HUES6 (cell line): ENCODE measurements around the gene TMSB15B.
"Not testable (repeated sequence)": the region's sequence is repeated elsewhere in the genome, so short reads cannot be mapped to it uniquely, and the experiment has no call there.

Experiments used
- H3K27ac ChIP-seq: 2 replicates; pipeline ENCODE4 v1.7.0; 2013; ENCODE audit warnings: low read depth, mild to moderate bottlenecking, low read length, inconsistent platforms
- H3K27me3 ChIP-seq: 2 replicates; pipeline ENCODE4 v1.6.1; 2013; ENCODE audit warnings: low read length; ENCODE audit not compliant: control insufficient read depth, insufficient read depth
- H3K36me3 ChIP-seq: 2 replicates; pipeline ENCODE4 v1.6.1; 2013; ENCODE audit warnings: low read length; ENCODE audit not compliant: control insufficient read depth, insufficient read depth
- H3K4me1 ChIP-seq: 2 replicates; pipeline ENCODE4 v1.6.1; 2013; ENCODE audit warnings: low read length; ENCODE audit not compliant: control insufficient read depth, insufficient read depth
- H3K4me3 ChIP-seq: 2 replicates; pipeline ENCODE4 v1.5.1; 2013; ENCODE audit warnings: low read depth, low read length
- H3K9ac ChIP-seq: one replicate; pipeline ENCODE4 v1.6.1; 2013; ENCODE audit warnings: mild to moderate bottlenecking, low read length
- H3K9me3 ChIP-seq: 2 replicates; pipeline ENCODE4 v1.6.1; 2013; ENCODE audit warnings: low read depth, low read length; ENCODE audit not compliant: control insufficient read depth, insufficient read depth

TMSB15B gene

GRCh38 chrX:103962411-103963278 is at the start of gene TMSB15B:
Gene TMSB15B, plus strand, starts transcription at chrX:103962627.
- not testable (repeated sequence) for H3K27me3 ChIP-seq, H3K9me3 ChIP-seq, H3K27ac ChIP-seq, H3K9ac ChIP-seq, H3K4me1 ChIP-seq, H3K4me3 ChIP-seq, H3K36me3 ChIP-seq

- H3K4me1 ChIP-seq, result peaks cover 3% of the 10 kb centered on the region; the same call in 1 of the 2 replicates
- H3K36me3 ChIP-seq, result no peaks in the 10 kb centered on the region
- H3K4me3 ChIP-seq, result no peak overlapping the region
- H3K9me3 ChIP-seq, result no peaks in the 10 kb centered on the region; the same call in 1 of the 2 replicates
- H3K27me3 ChIP-seq, result peaks cover 7% of the 10 kb centered on the region; the same call in 1 of the 2 replicates
- no peak overlapping the region; the same call in 1 of the 2 replicates for H3K27ac ChIP-seq
- H3K9ac ChIP-seq, result no peak overlapping the region
These were observed 48.9 kb upstream of the TMSB15B start for GRCh38 chrX:103913356-103914020.

GRCh38 chrX:103918050-103918449 is 44.4 kb upstream of the TMSB15B start:
- peak overlapping the region; percentile 83 for H3K9ac ChIP-seq
- peaks cover 14% of the 10 kb centered on the region; the same call in 1 of the 2 replicates for H3K27me3 ChIP-seq
- H3K4me3 ChIP-seq, result peak overlapping the region; percentile 67
- H3K36me3 ChIP-seq, result no peaks in the 10 kb centered on the region
- H3K27ac ChIP-seq, result no peak overlapping the region
- peaks cover 7% of the 10 kb centered on the region for H3K4me1 ChIP-seq
- H3K9me3 ChIP-seq, result no peaks in the 10 kb centered on the region

- H3K9ac ChIP-seq, result peak overlapping the region; percentile 83
- H3K27ac ChIP-seq, result peak overlapping the region; percentile 30; the same call in 1 of the 2 replicates
- H3K36me3 ChIP-seq, result no peaks in the 10 kb centered on the region
- H3K4me1 ChIP-seq, result peaks cover 7% of the 10 kb centered on the region
- peak overlapping the region; percentile 67 for H3K4me3 ChIP-seq
- H3K9me3 ChIP-seq, result no peaks in the 10 kb centered on the region
- peaks cover 14% of the 10 kb centered on the region; the same call in 1 of the 2 replicates for H3K27me3 ChIP-seq
These were observed 43.7 kb upstream of the TMSB15B start for GRCh38 chrX:103918571-103919269.

GRCh38 chrX:103919270-103919637 is 43.2 kb upstream of the TMSB15B start:
- peak overlapping the region; percentile 30; the same call in 1 of the 2 replicates for H3K27ac ChIP-seq

GRCh38 chrX:103920515-103920914 is 41.9 kb upstream of the TMSB15B start:
- H3K36me3 ChIP-seq, H3K4me3 ChIP-seq, H3K27ac ChIP-seq, H3K9ac ChIP-seq, H3K9me3 ChIP-seq, H3K4me1 ChIP-seq: not testable (repeated sequence)
- peaks cover 14% of the 10 kb centered on the region; the same call in 1 of the 2 replicates for H3K27me3 ChIP-seq

More at GRCh38 chrX:103919270-103919637, 43.2 kb upstream of the TMSB15B start:
- peak overlapping the region; percentile 67 for H3K4me3 ChIP-seq
- H3K9ac ChIP-seq, result peak overlapping the region; percentile 83
- H3K27me3 ChIP-seq, result peaks cover 14% of the 10 kb centered on the region; the same call in 1 of the 2 replicates
- H3K4me1 ChIP-seq, result peaks cover 4% of the 10 kb centered on the region; the same call in 1 of the 2 replicates
- H3K9me3 ChIP-seq, result no peaks in the 10 kb centered on the region
- no peaks in the 10 kb centered on the region for H3K36me3 ChIP-seq

- H3K27me3 ChIP-seq, result peaks cover 4% of the 10 kb centered on the region; the same call in 1 of the 2 replicates
- no peak overlapping the region for H3K4me3 ChIP-seq
- H3K9ac ChIP-seq, result no peak overlapping the region
- H3K27ac ChIP-seq, result no peak overlapping the region
- H3K9me3 ChIP-seq, result no peaks in the 10 kb centered on the region
- H3K4me1 ChIP-seq, result no peaks in the 10 kb centered on the region
- no peaks in the 10 kb centered on the region for H3K36me3 ChIP-seq
These were observed 35.4 kb upstream of the TMSB15B start for GRCh38 chrX:103927030-103927429.

- no peak overlapping the region for H3K27ac ChIP-seq
- no peaks in the 10 kb centered on the region for H3K4me1 ChIP-seq
These were observed 34.8 kb upstream of the TMSB15B start for GRCh38 chrX:103927633-103928032.

GRCh38 chrX:103932133-103932532 is 30.3 kb upstream of the TMSB15B start:
- Histone ChIP-seq H3K27me3 (no peaks in the 10 kb centered on the region; the same call in 1 of the 2 replicates), H3K9ac (no peak overlapping the region), H3K4me3 (no peak overlapping the region), H3K27ac (no peak overlapping the region), H3K4me1 (no peaks in the 10 kb centered on the region), H3K36me3 (no peaks in the 10 kb centered on the region), H3K9me3 (no peaks in the 10 kb centered on the region)

More at GRCh38 chrX:103927633-103928032, 34.8 kb upstream of the TMSB15B start:
- H3K4me3 ChIP-seq, result no peak overlapping the region
- peaks cover 4% of the 10 kb centered on the region; the same call in 1 of the 2 replicates for H3K27me3 ChIP-seq
- no peaks in the 10 kb centered on the region for H3K36me3 ChIP-seq
- H3K9me3 ChIP-seq, result no peaks in the 10 kb centered on the region
- no peak overlapping the region for H3K9ac ChIP-seq

- not testable (repeated sequence) for H3K9ac ChIP-seq
These were observed 22.2 kb upstream of the TMSB15B start for GRCh38 chrX:103940257-103940656.

More at GRCh38 chrX:103940257-103940656, 22.2 kb upstream of the TMSB15B start:
- not testable (repeated sequence) for H3K27me3 ChIP-seq, H3K27ac ChIP-seq, H3K36me3 ChIP-seq, H3K4me3 ChIP-seq, H3K9me3 ChIP-seq, H3K4me1 ChIP-seq
